GM12801 (cell line): ENCODE data around the gene ZNF785.

Experiments used
- TF ChIP-seq, protein P1 (sequence below): IDR thresholded peaks from one replicate; pipeline ENCODE4 v1.5.1; 2011; ENCODE audit warnings: control low read depth; ENCODE audit not compliant: insufficient read length; ENCODE audit errors: extremely low read depth

The ZNF785 gene

DNA sequence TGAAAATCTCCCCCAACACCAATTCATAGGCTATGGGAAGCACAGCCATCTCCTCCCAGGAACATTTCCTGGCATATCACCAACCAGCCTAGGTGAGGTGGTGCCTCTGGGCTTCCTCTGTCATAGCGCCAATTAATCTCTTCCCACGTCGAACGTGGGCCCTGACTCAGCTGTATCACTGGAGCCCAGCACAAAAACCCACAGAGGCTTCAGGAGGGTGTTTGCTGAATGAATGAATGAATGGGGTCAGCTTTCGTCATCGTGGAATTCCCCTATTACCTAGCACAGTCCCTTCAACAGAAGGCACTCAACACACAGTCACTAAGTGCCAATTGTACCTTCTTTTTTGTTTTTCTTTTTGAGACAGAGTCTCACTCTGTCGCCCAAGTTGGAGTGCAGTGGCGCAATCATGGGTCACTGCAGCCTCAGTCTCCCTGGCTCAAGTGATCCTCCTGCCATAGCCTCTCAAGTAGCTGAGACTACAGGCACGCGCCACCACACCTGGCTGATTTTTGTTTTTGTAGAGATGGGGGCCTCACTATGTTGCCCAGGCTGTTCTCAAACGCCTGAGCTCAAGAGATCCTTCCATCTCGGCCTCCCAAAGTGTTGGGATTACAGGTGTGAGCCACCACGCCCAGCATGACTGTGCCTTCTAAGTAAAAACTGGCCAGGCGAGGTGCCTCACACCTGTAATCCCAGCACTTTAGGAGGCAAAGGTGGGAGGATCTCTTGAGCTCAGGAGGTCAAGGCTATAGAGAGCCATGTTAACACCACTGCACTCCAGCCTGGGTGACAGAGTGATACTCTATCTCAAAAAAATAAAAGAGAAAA is 18.1 kb downstream of the ZNF785 start:
- TF ChIP-seq, protein P1, sequence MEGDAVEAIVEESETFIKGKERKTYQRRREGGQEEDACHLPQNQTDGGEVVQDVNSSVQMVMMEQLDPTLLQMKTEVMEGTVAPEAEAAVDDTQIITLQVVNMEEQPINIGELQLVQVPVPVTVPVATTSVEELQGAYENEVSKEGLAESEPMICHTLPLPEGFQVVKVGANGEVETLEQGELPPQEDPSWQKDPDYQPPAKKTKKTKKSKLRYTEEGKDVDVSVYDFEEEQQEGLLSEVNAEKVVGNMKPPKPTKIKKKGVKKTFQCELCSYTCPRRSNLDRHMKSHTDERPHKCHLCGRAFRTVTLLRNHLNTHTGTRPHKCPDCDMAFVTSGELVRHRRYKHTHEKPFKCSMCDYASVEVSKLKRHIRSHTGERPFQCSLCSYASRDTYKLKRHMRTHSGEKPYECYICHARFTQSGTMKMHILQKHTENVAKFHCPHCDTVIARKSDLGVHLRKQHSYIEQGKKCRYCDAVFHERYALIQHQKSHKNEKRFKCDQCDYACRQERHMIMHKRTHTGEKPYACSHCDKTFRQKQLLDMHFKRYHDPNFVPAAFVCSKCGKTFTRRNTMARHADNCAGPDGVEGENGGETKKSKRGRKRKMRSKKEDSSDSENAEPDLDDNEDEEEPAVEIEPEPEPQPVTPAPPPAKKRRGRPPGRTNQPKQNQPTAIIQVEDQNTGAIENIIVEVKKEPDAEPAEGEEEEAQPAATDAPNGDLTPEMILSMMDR: no peak

DNA sequence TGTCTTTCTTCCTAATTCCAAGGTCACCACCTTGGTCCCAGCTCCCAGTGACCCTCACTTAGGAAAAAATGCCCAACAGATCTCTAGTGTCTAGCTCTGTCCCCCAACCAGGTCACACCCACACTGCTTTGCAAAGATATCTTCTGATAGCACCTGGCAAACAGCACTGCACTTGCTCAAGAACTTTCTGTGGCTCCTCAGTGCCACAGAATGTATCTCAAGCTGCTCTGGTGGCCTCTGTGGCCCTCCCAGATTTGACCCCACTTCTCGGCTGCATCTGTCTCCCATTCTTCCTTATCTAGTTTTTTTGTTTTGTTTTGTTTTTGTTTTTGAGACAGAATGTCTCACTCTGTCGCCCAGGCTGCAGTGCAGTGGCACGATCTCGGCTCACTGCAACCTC is 19.0 kb downstream of the ZNF785 start:
- TF ChIP-seq, protein P1: no peak

DNA sequence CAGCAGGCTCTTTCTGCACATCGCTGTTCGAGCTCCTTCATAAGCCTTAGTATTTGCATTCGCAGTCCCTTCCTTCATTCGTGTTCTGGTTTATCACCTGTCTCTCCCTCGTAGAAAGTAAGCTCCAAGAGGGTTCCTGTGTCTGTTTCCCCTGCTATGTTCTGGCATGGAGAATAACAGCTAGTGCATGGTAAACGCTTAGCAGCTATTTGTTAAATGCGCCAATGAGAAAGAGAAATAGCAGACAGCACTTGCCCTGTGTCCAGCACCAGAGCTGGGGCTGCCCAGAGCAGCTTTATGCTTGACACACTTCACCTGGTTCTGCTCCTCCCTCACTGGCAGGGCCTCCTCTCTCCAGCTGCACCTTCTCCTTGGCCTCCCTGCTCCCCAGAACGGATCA is 19.5 kb downstream of the ZNF785 start:
- TF ChIP-seq, protein P1: no peak

DNA sequence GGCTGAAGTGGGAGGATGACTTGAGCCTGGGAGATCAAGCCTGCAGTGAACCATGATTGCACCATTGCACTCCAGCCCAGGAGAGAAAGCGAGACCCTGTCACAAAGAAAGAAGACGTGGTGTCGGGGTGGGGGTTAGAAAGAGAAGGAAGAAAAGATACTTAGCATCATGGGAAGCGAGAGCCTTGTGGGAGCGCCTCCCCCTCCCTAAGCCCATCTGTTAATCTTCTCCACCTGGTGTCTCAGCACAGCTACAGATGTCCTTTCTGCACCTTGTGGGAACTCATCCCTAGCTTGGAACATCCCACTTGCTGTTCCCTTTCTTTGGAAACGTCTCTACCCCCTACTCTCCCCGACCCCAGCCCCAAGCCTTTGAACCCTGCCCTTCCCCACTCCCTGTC is 20.0 kb downstream of the ZNF785 start:
- TF ChIP-seq, protein P1: no peak

DNA sequence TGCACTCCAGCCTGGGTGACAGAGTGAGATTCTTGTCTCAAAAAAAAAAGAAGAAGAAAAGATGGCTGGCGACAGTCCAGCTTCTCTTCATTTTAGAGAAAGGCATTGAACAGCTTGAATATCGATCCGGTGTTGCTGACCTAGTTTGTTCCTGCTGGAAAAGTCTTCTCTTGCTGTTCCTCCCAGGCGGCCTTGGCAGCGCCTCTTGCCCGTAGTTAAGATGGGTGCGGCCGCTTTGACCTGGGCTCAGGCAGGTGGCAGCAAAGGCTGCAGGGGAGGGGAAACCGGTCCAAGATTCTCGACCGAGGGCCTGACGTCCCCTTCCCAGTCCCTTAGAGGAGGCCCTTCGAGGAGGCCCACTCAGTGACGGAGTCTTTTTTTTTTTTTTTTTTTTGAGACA is 23.5 kb downstream of the ZNF785 start:
- TF ChIP-seq, protein P1: no peak

DNA sequence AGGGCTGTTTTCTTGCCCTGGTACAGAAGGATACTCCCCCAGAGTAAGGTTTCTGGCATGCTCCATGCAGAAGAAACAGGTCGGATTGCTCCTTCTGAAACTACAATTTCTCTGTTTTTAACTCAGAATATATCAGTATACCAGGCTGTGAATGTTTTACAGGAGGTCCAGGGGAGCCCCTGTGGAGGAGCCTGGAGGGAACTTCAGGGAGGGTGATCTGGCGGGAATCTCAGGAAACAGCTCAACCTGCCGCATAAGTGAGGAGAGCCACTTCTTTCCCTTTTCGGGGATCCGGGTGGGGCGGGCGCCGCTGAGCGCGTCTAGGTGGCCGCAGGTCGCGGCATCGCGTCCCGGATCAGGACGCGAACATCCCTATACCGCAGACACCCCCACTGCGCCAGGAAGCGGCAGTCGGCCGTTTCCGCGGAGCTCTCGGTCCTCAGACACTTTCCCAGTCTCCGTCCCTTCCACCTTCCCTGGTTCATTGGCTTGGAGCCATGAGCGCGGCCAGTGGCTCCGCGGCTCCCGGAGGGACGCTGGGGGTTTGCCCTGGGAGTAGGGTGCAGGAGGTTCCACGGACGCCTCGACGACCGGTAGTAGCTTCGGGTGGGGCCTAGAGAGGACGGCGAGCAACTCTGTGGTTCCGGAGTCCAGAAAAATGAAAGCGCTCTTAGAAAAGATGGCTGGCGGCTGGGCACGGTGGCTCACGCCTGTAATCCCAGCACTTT is 24.2 kb downstream of the ZNF785 start:
- TF ChIP-seq, protein P1: no peak

DNA sequence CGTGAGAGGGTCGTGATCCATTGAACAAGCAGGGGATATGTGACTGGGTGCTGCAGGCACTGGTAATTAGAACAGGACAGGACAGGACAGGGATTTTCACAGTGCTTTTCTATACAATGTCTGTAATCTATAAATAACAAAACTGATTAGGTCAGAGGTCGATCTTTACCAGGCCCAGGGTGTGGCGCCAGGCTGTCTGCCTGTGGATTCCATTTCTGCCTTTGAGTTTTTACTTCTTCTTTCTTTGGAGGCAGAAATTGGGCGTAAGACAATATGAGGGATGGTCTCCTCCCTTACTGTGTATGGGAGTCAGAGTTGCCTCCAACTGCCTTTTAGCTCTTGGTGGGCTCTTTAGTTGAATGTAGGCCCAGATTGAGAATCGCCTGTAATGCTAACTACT is 25.8 kb downstream of the ZNF785 start:
- TF ChIP-seq, protein P1: no peak
